RWPE2 (cell line): ENCODE data around the gene CCDC9B.

Experiments
- ATAC-seq: fragments of 200-7000 bp; cut with Tn5 transposase; 3 replicates; pipeline ENCODE4 v1.9.1; 2021; ENCODE audit warnings: low read depth
- DNase-seq: peaks from one replicate; pipeline ENCODE4 v3.0.0-alpha.2; 2020; ENCODE audit warnings: low spot score
- H3K27ac ChIP-seq: fragments of 450-650 bp; 2 replicates; pipeline ENCODE4 v1.5.1; 2017; ENCODE audit warnings: mild to moderate bottlenecking; ENCODE audit not compliant: poor library complexity, severe bottlenecking
- H3K27me3 ChIP-seq: fragments of 250-450 bp; sonication (Bioruptor Pico); 2 replicates; pipeline ENCODE4 v1.5.1; 2021; ENCODE audit warnings: mild to moderate bottlenecking, moderate library complexity; ENCODE audit not compliant: insufficient read depth, poor library complexity, severe bottlenecking
- H3K36me3 ChIP-seq: fragments of 250-450 bp; sonication (Bioruptor Pico); 2 replicates; pipeline ENCODE4 v1.5.1; 2020; ENCODE audit warnings: low read depth, mild to moderate bottlenecking, moderate library complexity
- H3K4me1 ChIP-seq: fragments of 250-450 bp; sonication (Bioruptor Pico); 2 replicates; pipeline ENCODE4 v1.5.1; 2021; ENCODE audit warnings: mild to moderate bottlenecking, moderate library complexity; ENCODE audit not compliant: insufficient read depth, poor library complexity, severe bottlenecking
- H3K4me3 ChIP-seq: fragments of 250-450 bp; sonication (Bioruptor Pico); 2 replicates; pipeline ENCODE4 v1.5.1; 2021; ENCODE audit warnings: mild to moderate bottlenecking, moderate library complexity; ENCODE audit not compliant: severe bottlenecking
- H3K9me3 ChIP-seq: fragments of 250-450 bp; sonication (Bioruptor Pico); 2 replicates; pipeline ENCODE4 v1.5.1; 2021; ENCODE audit warnings: mild to moderate bottlenecking, moderate library complexity; ENCODE audit not compliant: severe bottlenecking
- CTCF ChIP-seq: fragments of 450-650 bp; IDR thresholded peaks from one replicate; pipeline ENCODE4 v1.5.1; 2017; ENCODE audit warnings: mild to moderate bottlenecking, moderate library complexity; ENCODE audit not compliant: poor library complexity, severe bottlenecking

Gene CCDC9B

DNA sequence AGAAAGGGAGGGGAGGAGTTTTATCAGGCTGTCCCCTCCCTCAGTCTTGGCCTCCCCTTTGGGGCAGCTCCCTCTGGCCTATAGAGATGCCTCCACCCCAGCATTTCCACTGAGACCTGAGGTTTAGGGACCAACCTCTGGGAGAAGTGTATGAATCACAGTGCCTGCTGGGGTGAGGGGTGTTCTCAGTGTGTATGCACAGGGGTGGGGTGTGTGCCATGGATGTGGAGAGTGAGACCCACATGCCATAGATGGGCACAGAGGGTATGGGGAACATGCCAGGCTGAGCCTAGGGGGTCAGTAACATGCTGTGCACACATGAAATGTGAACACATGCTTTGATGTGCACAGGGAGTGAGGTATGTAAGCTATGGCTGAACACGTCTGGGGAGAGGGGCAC lies 45.4 kb downstream of the CCDC9B start:
- Histone ChIP-seq H3K27ac (no peak overlapping the region), H3K27me3 (no peaks in the 10 kb centered on the region), H3K4me1 (no peaks in the 10 kb centered on the region), H3K4me3 (no peak overlapping the region), H3K9me3 (peaks cover 4% of the 10 kb centered on the region), H3K36me3 (no peaks in the 10 kb centered on the region)
- no peak for TF ChIP-seq CTCF
- ATAC-seq (no peak), DNase-seq (peak; percentile 62)

DNA sequence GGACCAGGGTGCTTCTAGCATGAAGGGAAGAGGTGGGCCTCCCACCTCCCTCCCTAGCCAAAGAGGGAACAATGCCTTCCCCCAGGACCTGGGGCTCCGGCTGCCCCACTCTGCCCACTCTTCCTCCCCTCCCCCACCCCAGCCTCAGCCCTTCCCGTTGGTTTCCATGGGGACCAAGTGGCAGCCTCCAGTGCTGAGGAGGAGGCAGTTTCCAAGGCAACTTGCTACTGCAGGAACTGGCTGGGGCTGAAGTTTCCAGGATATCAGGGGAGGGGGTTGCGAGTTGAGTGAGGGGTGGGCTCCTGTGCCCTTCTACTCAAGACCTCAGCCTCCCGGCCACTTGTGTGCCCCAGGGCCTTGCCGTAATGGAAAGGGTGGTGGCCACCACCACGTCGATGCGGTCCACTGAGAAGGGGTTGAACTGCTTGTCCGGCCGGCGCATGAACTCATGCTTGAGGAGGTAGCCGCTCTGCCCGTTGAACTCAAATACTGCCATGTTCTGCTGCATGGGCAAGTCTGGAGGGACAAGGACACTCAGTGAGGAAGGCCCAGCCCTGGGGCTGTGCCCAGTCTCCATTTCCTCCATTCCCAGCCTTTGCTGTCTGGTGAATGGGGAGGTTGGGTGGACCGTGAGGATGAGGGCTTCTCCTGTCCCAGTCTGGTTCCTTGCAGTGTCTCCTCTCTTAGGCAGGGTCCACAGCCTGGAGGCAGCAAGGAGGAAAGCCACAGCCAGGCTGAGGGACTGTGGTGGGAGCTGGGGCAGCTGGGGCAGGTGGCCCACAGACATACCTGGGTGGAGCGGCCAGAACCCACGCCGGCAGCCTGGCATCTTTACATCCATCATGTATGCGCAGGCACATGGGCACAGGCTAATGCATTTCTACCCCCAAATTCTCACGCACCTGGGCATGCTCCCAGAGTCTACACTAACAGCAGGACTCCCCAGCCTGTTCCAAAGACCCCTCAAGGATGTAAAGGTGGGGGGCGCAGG lies 46.5 kb downstream of the CCDC9B start:
- no peak for TF ChIP-seq CTCF
- Histone ChIP-seq H3K9me3 (peaks cover under 1% of the 10 kb centered on the region), H3K27me3 (no peaks in the 10 kb centered on the region), H3K36me3 (no peaks in the 10 kb centered on the region), H3K27ac (no peak overlapping the region), H3K4me1 (no peaks in the 10 kb centered on the region), H3K4me3 (no peak overlapping the region)
- no peak for ATAC-seq
- no peak for DNase-seq

- ATAC-seq (no peak), DNase-seq (no peak)
Measured at GRCh38 chr15:40293006-40293405, 47.7 kb downstream of the CCDC9B start.

GRCh38 chr15:40292246-40292645 lies 48.5 kb downstream of the CCDC9B start:
- no peak overlapping the region for H3K27ac ChIP-seq
- H3K4me1 ChIP-seq = no peaks in the 10 kb centered on the region
- H3K4me3 ChIP-seq = no peak overlapping the region
- ATAC-seq = no peak
- H3K36me3 ChIP-seq = no peaks in the 10 kb centered on the region
- H3K9me3 ChIP-seq = no peaks in the 10 kb centered on the region
- no peak for DNase-seq
- H3K27me3 ChIP-seq = no peaks in the 10 kb centered on the region
- TF ChIP-seq CTCF = no peak

More at GRCh38 chr15:40293006-40293405, 47.7 kb downstream of the CCDC9B start:
- Histone ChIP-seq H3K27me3 (no peaks in the 10 kb centered on the region), H3K4me1 (no peaks in the 10 kb centered on the region), H3K36me3 (no peaks in the 10 kb centered on the region), H3K4me3 (no peak overlapping the region), H3K9me3 (no peaks in the 10 kb centered on the region), H3K27ac (no peak overlapping the region)
- TF ChIP-seq CTCF = no peak

GRCh38 chr15:40290918-40291574 lies 49.7 kb downstream of the CCDC9B start:
- H3K9me3 ChIP-seq = no peaks in the 10 kb centered on the region
- H3K4me3 ChIP-seq = peak overlapping the region; percentile 7
- DNase-seq (no peak), ATAC-seq (peak; percentile 80)
- TF ChIP-seq CTCF = no peak
- no peaks in the 10 kb centered on the region for H3K27me3 ChIP-seq
- no peak overlapping the region for H3K27ac ChIP-seq
- no peaks in the 10 kb centered on the region for H3K4me1 ChIP-seq
- no peaks in the 10 kb centered on the region for H3K36me3 ChIP-seq
